G401.6 (cell line): ENCODE results near the gene TRDN.
"Not testable (repeated sequence)": the region's sequence is repeated elsewhere in the genome, so short reads cannot be mapped to it uniquely, and the experiment has no call there.

Experiments used
- FAIRE-seq: peaks from 2 replicates; lab custom pipeline; 2012; peaks lifted over from hg19 to GRCh38; lab: Jason Lieb, UNC

Gene TRDN

DNA sequence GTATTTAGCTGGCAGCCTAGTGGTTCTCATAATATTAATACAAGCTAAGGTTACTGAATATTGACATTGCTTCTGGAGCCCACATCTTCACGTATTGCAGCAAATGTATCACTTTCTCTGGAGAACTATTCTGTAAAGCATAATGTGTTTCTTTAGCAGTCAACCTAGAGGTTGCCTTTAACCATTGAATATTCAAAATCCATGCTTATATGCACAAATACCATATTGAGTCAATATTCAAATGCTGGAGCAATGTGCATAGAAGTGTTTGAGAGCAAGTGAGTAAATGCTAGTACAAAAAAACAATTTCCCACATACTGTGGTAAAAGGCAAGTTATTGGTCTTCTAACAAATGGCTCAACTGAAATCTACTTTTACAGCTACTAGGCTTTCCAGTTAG, 231.8 kb downstream of the TRDN start:
- FAIRE-seq: no peak

DNA sequence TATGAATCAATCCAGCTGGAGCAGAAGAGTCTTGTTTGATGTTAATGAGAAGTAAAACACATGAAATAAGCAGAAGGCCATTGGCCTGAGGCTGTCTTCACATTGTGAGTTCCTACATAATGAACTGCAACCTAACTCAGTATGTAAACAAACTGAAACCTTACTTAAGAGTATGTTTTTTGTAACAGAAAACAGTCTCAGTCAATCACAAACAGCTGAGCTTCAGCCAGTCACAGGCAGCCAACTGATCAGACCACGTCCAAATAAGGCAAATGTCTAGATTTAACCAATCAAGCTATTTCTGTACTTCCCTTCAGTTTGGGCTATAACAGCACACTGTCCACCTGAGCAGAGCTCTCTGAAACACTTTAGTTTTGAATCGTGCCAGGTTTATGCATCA, 234.7 kb downstream of the TRDN start:
- no peak for FAIRE-seq

DNA sequence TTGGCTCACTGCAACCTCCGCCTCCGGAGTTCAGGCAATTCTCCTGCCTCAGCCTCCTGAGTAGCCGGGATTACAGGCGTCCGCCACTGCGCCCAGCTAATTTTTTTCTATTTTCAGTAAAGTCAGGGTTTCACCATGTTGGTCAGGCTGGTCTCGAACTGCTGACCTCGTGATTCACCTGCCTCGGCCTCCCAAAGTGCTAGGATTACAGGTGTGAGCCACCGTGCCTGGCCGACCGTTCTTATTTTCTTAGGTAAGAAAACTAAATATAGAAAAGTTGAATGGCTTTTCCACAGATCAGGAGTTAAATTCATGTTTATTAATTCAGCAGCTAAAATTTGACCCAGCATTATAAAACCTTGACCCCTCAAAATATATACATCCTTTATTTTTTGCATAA, 238.7 kb downstream of the TRDN start:
- no peak for FAIRE-seq

DNA sequence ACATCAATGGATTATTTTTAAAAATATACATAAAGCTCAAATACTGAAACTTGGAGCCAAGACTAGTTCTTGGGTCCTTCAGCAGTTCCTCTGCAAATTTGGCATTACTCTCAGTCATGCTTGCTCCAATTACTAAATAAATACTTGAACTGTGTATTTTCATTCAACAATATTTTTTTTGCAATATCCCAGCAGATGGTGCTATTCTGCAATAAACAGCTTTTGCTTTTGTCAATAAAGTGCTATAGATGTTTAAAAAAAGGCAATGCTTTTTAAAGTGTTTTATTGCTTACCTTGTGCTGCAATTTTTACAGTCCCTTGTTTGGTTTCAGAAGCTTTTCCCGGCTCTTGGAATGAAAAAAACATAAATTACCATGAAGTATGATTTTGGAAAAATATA, 243.4 kb downstream of the TRDN start:
- no peak for FAIRE-seq

DNA sequence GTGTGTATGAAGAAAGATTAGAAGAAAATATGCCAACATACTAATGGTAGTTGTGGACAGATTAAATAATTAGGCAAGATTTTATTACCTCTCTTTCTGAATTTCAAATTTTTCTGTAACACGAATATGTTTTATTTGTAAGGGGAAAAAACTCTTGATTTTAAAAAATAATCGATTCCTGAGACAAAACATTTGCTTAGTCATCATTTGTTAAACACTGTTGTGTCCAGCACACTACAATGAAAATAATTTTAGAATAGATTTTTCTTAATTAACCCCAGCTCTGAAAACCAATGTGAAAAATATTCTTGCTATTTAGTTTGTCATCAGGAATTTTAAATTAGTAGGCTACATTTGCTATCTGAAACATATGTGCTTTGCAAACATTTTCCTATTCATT, 253.0 kb downstream of the TRDN start:
- FAIRE-seq: no peak

DNA sequence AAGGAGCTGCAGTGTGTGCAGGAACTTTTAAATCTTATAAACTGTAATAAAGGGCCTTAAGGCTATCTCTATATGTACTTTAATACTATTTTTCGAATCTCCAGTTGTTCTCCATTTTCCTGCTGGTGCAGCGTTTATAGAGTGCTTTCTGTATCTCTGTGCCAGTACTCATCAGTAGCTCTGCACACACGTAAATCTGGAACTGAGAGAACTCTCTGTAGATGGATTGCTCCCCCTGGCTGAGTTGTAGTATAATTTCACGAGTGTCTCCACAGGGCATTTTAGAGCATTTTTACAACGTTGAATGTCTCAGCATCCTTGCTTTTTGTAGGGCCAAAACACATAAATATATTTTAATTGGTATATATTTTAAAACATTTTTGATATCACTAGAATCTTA, 256.5 kb downstream of the TRDN start:
- no peak for FAIRE-seq

DNA sequence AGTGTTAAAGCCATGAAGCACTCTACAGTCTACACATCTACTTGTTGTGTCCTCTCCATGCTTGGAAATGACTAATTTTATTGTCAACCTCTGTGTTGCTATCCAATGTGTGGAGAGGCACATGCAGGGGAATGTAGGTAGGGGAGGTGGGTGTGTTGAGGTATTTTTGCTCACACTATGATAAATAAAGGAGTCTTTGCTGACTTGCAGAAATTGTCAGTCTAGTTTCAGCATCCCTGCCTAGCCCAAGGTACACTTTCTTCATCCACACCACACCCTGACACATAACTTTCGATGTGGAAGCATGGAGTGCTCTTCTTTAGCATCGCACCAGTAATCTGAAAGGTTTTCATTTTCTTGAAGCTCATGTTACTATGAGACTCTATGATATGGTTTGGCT, 264.0 kb downstream of the TRDN start:
- no peak for FAIRE-seq

DNA sequence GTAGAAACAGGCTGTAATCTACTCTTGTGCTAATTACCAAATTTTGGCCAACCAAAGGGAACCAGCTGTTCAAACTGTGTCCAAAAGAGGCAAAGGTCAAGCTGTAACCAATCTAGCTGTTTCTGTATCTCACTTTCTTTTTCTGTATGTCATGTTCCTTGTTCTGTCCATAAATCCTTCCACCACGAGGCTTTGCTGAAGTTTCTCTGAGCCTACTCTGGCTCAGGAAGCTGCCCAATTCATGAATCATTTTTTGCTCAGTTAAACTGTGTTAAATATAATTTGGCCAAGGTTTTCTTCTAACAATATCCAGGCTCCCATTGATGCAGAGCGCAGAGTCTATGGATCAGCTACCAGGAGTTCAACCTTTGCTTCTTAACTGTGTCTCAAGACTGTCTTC, 272.8 kb downstream of the TRDN start:
- FAIRE-seq: no peak

DNA sequence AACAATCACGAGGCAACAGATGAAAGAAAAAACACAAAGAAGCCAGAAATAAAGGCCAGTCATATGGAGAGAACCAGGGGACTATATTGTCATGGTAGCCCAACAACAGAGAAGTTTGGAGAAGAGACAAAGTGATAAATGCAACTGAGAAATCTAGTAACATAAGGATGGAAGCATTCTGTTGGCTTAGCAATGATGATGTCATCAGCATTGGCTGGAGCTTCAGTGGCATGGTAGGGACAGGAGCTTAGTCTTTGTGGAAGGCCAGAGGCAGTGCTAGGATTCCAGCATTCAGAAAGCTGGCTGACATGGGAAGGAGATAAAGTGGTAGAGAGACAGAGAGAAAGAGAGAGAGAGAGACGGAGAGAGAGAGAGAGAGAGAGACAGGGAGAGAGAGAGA, 276.4 kb downstream of the TRDN start:
- no peak for FAIRE-seq

DNA sequence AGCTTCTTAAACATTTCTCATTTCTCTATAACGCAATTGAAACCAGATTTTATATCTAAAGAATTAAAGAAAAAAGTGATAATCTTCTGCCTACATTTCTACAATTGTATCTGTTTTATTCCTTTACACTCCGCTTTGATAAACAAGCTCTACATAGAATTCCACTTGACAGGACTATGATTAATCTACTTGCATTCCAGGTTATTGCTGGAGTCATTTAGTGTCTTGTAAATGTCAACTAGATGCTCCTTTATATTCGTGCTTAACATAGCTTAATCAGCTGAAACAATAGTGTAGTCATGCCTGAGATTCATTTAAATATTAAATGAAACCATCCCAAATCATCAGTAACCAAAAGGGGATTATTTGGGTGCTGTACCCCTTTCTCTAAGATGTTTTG, 284.0 kb downstream of the TRDN start:
- FAIRE-seq: no peak

DNA sequence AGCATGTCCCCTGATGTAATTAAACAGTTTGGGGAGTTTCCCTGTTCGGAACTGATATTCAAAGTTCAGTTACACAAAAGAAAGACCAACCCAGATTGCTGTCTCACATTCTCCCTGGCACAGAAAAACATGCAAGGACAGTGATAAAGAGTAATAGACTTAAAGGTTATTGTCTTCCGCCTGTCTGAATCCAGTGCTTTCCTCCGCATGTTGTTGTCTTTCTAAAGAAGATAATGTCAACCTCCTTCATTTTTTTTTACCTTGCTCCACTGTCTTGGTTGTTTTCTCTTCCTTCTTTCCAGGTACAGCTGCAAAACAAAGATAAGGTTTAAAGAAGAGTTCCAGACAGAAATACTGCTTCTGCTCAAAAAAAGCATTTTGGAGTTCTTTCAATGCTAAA, 284.5 kb downstream of the TRDN start:
- FAIRE-seq: no peak

DNA sequence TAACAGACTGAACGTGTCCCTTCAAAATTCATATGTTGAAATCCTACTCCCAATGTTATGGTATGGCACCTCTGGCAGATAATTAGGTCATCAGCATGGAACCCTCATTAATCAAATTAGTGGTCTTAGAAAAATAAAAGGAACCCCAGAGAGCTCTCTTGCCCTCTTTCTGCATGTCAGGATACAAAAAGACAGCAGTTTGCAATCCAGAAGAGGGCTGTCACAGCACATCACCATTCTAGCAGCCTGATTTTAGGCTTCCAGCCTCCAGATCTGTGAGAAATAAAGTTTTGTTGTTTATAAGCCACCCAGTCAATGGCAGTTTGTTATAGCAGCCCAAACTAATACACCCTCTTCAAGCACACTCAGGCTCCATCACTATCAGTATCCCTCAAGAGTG, 292.9 kb downstream of the TRDN start:
- FAIRE-seq: no peak

DNA sequence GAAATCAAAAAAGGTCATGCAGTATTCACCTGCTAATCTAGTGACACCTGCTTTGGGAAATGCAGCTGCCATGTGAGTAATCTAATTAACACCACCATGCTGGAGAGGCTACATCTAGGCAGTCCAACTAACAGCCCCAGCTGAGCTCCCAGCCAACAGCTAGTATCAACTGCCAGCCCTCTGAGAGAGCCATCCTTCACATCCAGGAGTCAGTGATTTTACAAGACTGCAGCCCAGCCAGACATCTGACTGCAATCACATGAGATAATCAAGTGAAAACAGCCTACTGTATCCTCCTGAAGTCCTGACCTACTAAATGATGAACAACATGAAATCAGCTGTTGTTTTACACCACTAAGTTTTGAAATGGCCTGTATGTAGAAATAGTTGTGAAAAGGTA, 298.4 kb downstream of the TRDN start:
- no peak for FAIRE-seq

DNA sequence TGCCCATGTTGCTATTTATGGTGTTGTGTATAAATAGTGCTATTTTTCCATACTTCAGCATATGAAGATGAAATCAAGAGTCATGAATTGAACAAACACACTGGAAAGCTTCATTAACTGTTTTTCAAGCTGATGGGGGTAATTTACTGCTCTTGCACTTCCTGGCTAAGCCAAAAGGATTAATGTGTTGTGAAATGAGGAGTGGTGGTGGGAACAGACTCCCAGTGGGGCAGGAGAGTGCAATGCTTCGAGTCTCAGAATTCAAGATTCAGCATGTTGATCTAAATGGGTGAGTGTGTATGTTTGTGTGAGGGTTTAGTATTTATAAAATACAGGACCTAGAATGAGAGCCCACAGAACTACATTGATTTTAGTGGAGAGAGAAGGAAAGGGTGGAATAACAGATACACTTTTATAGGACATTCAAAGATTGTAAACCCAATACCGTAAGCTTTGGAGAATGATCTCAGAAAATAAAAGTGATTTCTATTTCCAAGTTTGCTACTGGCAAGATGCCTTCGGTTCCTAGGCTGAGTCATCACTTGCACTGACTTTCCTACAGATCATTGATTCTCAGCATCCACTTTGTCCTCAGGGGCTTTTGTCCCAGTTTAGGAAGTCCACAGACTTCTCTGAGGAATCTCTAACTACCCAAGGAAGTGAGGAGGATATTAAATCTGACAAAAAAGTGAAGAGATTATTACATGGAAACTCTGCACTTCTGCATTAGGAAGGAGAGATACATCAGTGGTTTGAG, 303.6 kb downstream of the TRDN start:
- FAIRE-seq: no peak

DNA sequence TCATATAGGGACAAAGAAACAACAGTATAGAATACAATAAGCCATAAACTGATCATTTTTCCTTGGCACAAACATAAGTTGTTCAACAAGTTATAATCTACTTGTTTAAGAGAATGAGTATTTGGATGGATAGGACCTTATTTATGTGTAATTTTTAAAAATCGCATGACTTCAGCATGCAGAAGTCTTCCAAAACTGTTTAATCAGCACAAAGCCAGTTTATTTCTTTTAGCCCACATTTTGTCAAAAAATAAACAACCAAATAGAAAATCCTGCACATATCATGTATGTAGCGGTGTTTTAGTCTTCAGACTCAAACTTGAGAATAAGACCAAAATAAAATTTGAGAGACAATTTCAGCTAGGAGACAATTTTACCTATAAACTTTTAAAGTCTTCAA, 304.7 kb downstream of the TRDN start:
- FAIRE-seq: no peak

DNA sequence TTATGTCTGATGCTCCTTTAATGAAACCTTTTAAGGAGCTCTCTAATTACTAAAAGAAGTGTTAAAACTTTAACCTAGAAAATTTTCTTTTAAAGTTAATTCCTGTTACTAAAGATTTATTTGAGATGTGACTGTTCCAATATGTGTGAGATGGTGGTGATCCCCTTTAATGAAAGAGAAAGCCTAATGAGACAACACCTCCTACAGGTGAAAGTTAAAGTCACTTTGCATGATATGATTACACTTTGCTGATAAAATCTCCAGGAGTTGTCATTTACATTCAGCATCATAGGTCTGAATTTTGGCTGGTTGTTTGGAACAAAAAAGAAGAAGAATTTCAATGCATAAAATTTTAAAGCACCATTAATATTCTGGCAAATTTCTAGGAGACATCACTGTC, 307.4 kb downstream of the TRDN start:
- FAIRE-seq: no peak

DNA sequence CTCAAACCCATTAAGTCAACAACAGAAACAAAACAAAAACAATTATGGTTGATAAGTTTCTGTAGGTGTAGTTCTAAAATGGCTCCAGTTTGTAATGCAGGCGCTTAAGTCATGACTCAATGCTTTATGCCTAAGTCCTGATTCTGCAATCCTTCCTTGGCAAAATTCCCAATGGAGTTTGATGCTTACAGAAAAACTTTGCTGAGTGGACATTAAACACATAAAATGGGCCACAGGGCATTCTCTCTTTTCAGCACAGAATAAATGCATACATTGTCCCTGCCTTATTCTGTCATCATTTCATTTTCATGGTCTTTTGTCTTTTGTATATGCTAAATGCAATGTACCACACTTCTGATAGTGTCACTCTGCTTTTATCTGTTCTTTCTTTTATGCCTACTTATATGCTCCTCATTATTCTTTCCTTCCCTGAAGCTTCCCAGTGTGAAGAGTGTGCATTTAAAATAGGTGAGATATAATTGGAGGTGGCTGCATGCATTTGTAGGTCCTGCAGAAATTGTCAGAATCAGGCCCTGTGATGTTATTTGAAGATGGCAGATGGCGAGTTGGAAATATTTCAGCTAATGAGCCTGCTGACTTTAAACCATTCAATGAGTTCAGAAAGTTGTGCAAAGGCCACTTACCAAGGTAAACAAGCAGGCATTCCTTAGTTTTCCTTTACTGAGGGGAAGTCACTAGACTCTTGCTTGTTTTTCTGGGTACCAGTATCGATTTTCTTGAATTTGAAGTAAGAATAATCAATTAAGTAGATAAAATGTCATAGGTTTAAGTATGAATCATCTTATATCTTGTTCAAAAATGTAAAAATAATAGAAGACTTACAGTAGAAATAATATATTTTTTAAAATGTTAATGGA, 313.1 kb downstream of the TRDN start:
- no peak for FAIRE-seq

DNA sequence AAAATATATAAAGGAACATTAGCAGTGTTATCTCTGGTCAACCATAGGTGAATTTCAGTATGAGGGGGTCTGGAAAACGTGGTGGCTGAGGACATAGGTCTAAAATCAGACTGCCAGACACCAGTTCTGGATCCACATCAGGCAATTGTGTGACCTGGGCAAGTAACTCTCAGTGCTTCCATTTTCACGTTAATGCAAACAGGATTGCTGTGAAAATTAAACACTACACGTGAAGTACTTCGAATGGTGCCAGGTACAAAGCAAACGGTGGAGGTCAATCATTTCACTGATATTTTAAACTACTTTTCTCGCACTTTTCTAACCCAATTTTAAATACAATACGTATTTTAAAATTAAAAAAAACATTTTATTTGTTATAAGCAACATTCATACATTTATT, 315.7 kb downstream of the TRDN start:
- FAIRE-seq: no peak

DNA sequence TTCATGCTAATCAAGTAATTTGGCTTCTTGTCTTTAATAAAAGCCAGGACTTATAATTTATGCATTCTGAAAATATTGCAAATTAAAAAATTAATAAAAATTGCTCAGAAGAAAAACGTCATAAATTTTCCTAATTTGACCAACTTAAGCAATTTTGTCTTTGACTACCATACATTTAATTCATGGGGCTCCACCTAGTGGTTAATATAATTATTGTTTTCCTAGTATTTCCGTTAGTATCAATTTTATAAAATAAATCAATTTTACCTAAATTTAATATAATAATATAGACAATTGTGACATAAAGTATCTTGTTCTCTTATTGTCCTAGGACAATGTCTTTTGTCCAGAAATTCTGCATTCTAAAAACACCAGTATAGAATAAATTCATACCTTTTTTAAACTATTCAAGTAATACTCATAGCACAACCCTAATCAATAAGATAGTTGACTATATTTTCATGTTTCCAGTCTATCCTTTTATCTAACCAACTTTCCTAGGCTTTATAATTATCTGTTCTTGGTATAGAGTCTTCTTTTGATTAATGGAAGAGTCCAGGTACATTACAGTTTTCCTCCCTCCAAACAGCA, 319.9 kb downstream of the TRDN start:
- FAIRE-seq: peak; percentile 97

DNA sequence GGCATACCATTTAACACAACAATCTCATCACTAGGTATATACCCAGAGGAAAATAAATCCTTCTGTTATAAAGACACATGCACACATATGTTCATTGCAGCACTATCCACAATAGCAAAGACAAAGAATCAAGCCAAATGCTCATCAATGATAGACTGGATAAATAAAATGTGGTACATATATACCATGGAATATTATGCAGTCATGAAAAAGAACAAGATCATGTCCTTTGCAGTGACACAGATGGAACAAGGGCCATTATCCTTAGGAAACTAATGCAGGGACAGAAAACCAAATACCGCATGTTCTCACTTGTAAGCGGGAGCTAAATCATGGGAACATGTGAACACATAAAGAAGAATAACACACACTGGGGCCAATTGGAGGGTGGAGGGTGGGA, 322.3 kb downstream of the TRDN start:
- not testable (repeated sequence) for FAIRE-seq

DNA sequence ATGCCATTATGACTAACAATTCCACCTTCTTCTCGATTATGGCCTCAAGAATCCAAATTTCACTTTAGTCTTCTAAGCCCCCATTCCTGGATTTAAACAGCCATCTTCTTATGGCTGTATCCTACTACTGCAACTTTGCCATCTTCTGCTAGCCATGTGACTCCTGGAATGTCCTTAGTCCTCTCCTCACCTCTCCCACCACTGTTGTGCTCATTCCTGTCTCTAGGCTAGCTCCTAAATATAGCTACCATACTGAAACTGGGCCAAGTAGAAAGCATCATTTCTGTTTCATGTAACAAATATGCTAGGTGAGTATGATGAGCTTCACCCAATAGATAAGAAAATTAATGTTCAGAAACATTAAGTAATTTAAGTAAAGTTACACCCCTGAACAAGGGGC, 327.6 kb downstream of the TRDN start:
- FAIRE-seq: no peak

DNA sequence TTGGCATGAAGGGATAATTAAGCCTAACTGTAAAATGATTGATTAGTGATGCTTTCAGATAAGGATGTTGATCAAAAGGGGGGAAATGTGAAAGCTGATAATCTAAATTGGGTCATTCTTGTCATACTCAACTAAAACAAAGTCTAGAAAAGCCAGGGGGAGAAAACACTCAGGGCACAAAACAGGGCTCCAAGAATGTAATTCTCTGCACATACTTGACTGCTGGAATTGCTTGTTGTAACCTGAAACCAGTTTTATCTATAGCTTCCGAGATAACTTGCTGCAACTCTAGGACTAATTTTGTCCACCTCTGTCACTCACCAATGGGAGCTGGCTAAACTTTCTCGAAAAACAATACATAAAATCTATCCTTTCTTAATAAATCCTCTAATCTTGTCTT, 330.4 kb downstream of the TRDN start:
- FAIRE-seq: no peak

DNA sequence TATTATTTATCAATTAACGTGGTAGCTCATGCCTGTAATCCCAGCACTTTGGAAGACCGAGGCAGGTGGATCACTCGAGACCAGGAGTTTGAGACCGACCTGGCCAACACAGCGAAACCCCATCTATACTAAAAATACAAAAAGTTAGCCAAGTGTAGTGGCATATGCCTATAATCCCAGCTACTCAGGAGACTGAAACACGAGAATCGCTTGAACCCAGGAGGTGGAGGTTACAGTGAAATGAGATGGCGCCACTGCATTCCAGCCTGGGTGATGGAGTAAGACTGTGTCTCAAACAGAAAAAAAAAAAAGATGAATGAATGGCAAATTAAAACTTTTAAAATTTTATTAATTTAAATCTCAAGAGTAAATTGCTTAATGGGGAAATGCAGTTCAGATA, 341.1 kb downstream of the TRDN start:
- no peak for FAIRE-seq

DNA sequence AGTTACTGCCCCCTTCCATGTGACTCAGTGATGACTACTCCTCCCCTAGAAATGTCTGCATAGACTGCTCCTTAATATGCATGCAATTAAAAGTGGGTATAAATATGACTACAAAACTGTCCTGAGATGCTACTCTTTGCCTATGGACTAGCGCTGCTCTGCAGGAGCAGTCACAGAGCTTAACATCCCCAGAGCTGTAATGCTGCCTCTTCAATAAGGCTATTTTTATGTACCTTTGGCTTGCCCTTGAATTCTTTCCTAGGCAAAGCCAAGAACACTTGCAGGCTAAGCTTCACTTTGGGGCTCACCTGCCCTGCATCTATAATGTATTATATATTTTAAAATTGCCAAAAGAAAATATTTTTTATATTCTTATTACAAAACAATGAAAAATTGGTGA, 341.6 kb downstream of the TRDN start:
- FAIRE-seq: no peak
